Stimulated activated CD8-positive, alpha-beta memory T cell treated with anti-CD3 and anti-CD28 coated beads, Interleukin-7, amount 100 ng/mL, for 48 hours (primary cell): ENCODE measurements around the gene ADGRB3.
"Not testable (repeated sequence)": the region's sequence is repeated elsewhere in the genome, so short reads cannot be mapped to it uniquely, and the experiment has no call there.

Experiments
- DNase-seq, 2 donors: peaks; one replicate each; pipeline ENCODE4 v3.0.0-alpha.2; 2020; ENCODE audit warnings: low read depth in 1 of 2; ENCODE audit errors: extremely low read depth in 1 of 2

Gene ADGRB3

GRCh38 chr6:69390125-69390524, 755.0 kb downstream of the ADGRB3 start:
- no peak for DNase-seq

DNA sequence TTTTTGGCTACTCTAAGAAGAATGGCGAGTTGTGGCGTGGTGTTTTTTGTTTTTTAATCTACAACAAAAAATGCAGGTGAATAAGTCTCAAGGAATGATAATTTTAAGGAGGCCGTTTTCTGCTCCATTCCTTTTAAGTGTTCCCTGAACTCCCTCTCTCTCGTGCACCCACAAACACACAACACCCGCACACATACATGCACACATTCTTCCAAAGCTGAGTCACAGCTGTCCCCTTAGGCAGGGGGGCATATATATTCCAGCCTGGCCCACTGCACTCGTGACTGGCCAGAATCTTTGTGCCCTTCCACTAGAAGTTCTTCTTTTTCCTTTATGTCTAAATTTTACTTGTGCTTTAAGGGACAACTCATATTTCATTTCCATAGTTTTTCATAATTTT, 756.0 kb downstream of the ADGRB3 start:
- no peak for DNase-seq

DNA sequence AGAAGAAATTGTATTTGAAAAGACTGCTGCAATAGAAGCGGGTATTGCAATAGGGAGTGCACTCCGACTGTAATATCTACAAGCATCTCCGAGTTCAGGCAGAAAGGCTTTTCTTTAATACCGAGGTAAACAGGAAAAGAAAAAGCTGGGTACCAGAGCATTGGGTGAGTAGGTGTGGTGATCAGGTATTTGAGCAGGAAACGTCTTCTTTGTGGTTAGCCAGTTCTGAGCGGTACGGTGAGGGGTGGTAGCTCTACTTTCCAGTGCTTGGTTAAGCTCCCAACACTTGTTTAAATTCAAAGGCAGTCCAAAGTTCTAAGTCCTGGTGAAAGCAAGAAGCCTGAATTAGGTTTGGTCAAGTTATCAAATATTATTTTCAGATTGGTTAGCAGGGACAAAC, 757.7 kb downstream of the ADGRB3 start:
- DNase-seq: no peak

DNA sequence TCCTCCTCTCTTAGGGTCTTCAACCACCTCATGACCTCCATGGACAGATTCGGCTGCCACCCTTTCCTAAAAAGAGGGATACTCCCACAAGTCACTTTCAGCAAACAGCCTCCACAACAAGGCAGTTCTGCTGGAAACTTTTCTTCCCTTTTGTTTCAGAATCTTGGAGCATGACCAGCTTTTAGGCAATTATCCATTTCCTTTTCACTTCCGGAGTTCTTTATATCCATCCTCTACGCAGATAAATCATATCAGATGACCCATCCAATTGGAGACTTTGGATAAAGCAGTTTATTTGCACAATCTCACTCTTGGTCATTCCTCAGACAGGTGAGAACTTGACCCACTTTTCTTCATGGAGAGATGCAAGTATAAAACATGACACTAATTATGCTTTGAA, 763.2 kb downstream of the ADGRB3 start:
- DNase-seq: no peak

DNA sequence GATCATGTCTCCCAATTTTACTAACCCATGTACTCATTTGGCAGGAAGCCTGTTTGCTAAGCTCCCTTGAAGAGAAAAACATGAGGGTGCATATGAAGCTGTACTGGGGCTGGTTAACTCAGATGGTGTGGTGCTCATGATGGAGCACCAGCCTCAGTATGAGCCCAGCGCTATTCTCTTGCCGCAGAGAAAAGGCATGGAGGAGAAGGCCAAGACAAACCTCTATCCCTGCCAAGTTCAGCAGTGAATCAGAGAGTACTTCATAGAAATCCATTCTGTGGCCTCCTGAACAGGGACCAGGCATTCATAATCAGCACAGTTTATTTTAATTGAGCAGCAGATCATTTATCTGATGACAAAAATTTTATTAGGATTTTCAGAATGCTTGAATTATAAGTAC, 763.6 kb downstream of the ADGRB3 start:
- DNase-seq: no peak

- DNase-seq: no peak
Observed at GRCh38 chr6:69408886-69409285, 773.8 kb downstream of the ADGRB3 start.

DNA sequence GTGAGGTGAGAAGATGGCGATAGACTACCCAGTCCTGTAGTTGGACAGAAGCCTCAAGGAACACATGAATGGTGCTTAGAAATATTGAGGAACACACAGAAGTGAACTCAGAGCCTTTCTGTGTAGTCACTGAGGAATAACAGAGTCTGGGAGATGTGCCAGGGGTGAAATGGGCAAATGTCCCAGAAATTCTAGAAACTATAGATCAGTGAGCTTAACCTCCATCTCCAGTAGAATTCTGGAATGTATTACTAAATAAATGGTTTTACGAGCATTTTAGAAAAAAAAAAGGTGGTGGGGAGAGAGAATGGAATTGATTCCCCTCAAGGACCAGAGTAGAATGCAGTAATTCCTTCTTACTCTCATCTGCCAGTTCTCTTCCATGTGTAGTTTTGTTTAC, 781.7 kb downstream of the ADGRB3 start:
- no peak for DNase-seq

GRCh38 chr6:69421269-69421668, 786.2 kb downstream of the ADGRB3 start:
- DNase-seq: no peak

DNA sequence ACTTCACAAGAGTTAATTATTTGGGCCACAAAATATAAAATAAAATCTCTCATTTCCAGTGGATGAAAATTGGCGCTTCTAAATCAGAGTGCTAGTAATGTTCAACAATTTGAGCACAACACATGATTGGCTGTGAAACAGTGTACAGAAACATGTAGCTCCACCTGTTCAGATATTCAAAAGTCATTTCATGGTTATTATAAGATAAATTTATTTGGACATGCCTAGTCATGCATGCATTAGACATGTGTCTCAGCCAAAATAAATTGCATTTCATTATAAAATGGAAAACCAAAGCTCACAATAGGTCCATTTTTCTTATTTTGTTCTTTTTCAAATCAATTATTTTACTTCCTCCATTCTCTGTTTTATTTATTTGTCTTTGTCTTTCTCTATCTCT, 786.9 kb downstream of the ADGRB3 start:
- DNase-seq: no peak

GRCh38 chr6:69422475-69422874, 787.4 kb downstream of the ADGRB3 start:
- DNase-seq: no peak

- DNase-seq: no peak
Observed at GRCh38 chr6:69423785-69424184, 788.7 kb downstream of the ADGRB3 start.

DNA sequence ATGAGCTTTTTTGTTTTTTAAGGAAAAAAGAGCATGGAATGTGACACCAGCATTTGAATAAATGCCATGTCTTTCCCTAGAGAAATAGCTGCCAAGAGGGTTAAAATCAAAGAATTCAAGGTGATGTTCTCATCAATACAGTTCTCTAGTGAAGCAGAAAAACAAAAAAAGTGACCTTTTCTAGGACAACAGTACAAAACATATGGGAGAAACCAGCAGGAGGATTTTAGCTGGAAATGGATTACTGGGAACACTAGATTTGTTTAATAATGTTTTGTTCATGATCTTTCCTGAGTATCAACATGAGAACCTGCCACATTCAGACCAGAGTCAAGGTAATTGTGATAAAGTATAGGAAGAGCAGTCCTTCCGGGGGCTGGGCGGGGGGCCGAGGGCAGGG, 789.5 kb downstream of the ADGRB3 start:
- DNase-seq: no peak

DNA sequence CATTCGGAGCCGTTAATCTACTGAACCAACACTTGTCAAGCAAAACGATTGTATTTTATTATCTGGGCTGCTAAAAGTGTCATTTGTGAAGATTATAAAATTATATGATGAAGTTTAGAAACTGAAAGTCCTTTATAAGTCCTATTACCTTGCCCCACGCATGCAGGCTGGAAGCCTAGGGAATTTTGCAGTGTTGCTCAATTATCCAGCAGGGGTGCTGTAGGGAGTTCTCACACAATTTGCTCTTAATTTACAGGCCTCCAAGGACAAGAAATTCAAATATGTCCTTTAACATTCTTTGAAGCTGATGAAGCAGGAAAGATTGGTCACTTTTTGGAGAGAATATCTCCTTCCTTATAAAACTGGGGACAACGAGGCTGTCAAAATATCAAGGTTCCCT, 792.8 kb downstream of the ADGRB3 start:
- DNase-seq: no peak

DNA sequence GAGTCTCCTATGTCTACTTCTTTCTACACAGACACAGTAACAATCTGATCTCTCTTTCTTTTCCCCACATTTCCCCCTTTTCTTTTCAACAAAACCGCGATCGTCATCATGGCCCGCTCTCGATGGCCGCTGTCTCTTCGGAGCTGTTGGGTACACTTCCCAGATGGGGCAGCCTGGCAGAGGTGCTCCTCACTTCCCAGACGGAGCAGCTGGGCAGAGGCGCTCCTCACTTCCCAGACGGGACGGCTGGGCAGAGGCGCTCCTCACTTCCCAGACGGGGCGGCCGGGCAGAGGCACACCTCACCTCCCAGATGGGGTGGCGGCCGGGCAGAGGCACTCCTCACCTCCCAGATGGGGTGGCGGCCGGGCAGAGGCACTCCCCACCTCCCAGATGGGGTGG, 797.1 kb downstream of the ADGRB3 start:
- not testable (repeated sequence) for DNase-seq

DNA sequence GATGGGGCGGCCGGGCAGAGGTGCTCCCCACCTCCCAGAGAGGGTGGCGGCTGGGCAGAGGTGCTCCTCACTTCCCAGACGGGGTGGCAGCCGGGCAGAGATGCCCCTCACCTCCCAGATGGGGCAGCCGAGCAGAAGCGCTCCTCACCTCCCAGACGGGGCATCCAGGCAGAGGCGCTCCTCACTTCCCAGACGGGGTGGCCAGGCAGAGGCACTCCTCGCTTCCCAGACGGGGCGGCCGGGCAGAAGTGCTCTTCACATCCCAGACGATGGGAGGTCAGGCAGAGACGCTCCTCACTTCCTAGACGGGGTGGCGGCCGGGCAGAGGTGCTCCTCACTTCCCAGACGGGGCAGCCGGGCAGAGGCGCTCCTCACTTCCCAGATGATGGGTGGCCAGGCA, 798.0 kb downstream of the ADGRB3 start:
- DNase-seq: not testable (repeated sequence)

GRCh38 chr6:69438113-69438512, 803.0 kb downstream of the ADGRB3 start:
- no peak for DNase-seq
